Spleen (tissue), 7 donors: ENCODE data around the gene RERE.

ENCODE experiments used
- CTCF ChIP-seq, 11 experiments: fragments of 200-600 bp in 7 of 11; fragments of 450-650 bp in 4 of 11; sonication (generic) in 4 of 11; IDR thresholded peaks in 8 of 11; conservative IDR thresholded peaks in 3 of 11; 1 replicate in 7 of 11; 2 replicates in 4 of 11; pipeline versions ENCODE4 v1.4.0 to v1.8.0; 2016 to 2021; ENCODE audit warnings: antibody characterized with exemption in 11 of 11, inconsistent platforms in 4 of 11, mild to moderate bottlenecking in 1 of 11
- POLR2A ChIP-seq, 3 donors: fragments of 450-650 bp; IDR thresholded peaks; one replicate each; pipeline ENCODE4 v1.5.1; 2017; ENCODE audit warnings: antibody characterized with exemption in 3 of 3, mild to moderate bottlenecking in 1 of 3
- POLR2AphosphoS5 ChIP-seq, 3 donors: sonication (generic); formaldehyde crosslinking; IDR thresholded peaks; one replicate each; pipeline ENCODE4 v1.5.1; 2017; ENCODE audit warnings: antibody characterized with exemption in 3 of 3
- donor health status: DM: no; HTN: no; CAD: no; lungs with moderate emphysema.
- donor health status: DM: no; HTN: no; CAD: no.
- donor health status: DM: no; HTN: no; CAD: no.

- TF ChIP-seq CTCF (IDR thresholded peaks at IDR 0.05 in 8 of 11, conservative IDR thresholded peaks at IDR 0.05 in 3 of 11) (peak; percentile 61 to 83 (median 78)), POLR2A (IDR thresholded peaks at IDR 0.05) (no peak), POLR2AphosphoS5 (IDR thresholded peaks at IDR 0.05) (no peak)
These were observed 146.0 kb downstream of the RERE start for GRCh38 chr1:8671306-8671917.
